Cardiac septum (tissue), 1 donor: Measurements from ENCODE around the gene LGALS14. TPM values are rescaled to one million over a fixed set of nuclear protein-coding genes. Genes with fewer than 3 reads are reported as not detected.
"Not testable (repeated sequence)": the region's sequence is repeated elsewhere in the genome, so short reads cannot be mapped to it uniquely, and the experiment has no call there.

Experiments used
- DNase-seq: peaks from one replicate; pipeline ENCODE4 v3.0.0-alpha.2; 2020; ENCODE audit warnings: low spot score
- intact Hi-C: fragments of 100-400 bp; cut with DNase I; formaldehyde crosslinking; loops from one replicate; pipeline ENCODE4 v1.14.0; 2022
- total RNA-seq: library from RNA; stranded (reverse); fragmentation: NEBNext Ultra II Directional; extraction: Animal tissue kit (Norgen Biotek cat#: 25700); gene quantifications from one replicate; pipeline ENCODE4 v1.2.1, GENCODE V29; 2021
- donor health status: DM: no; HTN: no; CAD: no.

The LGALS14 gene
- total RNA-seq, 1 donor from 2014 or later, result not detected

GRCh38 chr19:39692166-39692565 is 12.1 kb upstream of the LGALS14 start:
- intact Hi-C loops, result no loop called here
- DNase-seq, result no peak

GRCh38 chr19:39692822-39693221 is 11.5 kb upstream of the LGALS14 start:
- intact Hi-C loops, result no loop called here
- DNase-seq, result no peak

- intact Hi-C loops, result no loop called here
Observed at GRCh38 chr19:39695759-39696158, 8.5 kb upstream of the LGALS14 start.

GRCh38 chr19:39696387-39696786 is 7.9 kb upstream of the LGALS14 start:
- intact Hi-C loops, result no loop called here
- DNase-seq, result no peak

More at GRCh38 chr19:39695759-39696158, 8.5 kb upstream of the LGALS14 start:
- no peak for DNase-seq

GRCh38 chr19:39698535-39698934 is 5.7 kb upstream of the LGALS14 start:
- intact Hi-C loops, result no loop called here
- DNase-seq, result no peak

- intact Hi-C loops, result no loop called here
- no peak for DNase-seq
Observed at GRCh38 chr19:39701291-39701690, 3.0 kb upstream of the LGALS14 start.

GRCh38 chr19:39705578-39706188 is 1.4 kb downstream of the LGALS14 start:
- intact Hi-C loops, result no loop called here
- DNase-seq, result no peak

- intact Hi-C loops, result no loop called here
Observed at GRCh38 chr19:39708594-39708993, 4.3 kb downstream of the LGALS14 start.

GRCh38 chr19:39709026-39709872 is 5.0 kb downstream of the LGALS14 start:
- intact Hi-C loops, result no loop called here
- DNase-seq, result no peak

More at GRCh38 chr19:39708594-39708993, 4.3 kb downstream of the LGALS14 start:
- no peak for DNase-seq

GRCh38 chr19:39710333-39710890 is 6.1 kb downstream of the LGALS14 start:
- intact Hi-C loops, result no loop called here
- no peak for DNase-seq

GRCh38 chr19:39720144-39720543 is 15.9 kb downstream of the LGALS14 start:
- intact Hi-C loops, DNase-seq: not testable (repeated sequence)

GRCh38 chr19:39725995-39726394 is 21.7 kb downstream of the LGALS14 start:
- DNase-seq, result no peak
- intact Hi-C loops, result no loop called here

GRCh38 chr19:39727070-39727800 is 23.0 kb downstream of the LGALS14 start:
- intact Hi-C loops, result no loop called here
- DNase-seq, result no peak

GRCh38 chr19:39728040-39728439 is 23.8 kb downstream of the LGALS14 start:
- no peak for DNase-seq
- intact Hi-C loops, result no loop called here

GRCh38 chr19:39729594-39729993 is 25.3 kb downstream of the LGALS14 start:
- intact Hi-C loops, result no loop called here
- no peak for DNase-seq

- intact Hi-C loops, result no loop called here
- DNase-seq, result no peak
Observed at GRCh38 chr19:39731685-39732084, 27.4 kb downstream of the LGALS14 start.

- no peak for DNase-seq
- intact Hi-C loops, result no loop called here
Observed at GRCh38 chr19:39733841-39734240, 29.6 kb downstream of the LGALS14 start.

- no peak for DNase-seq
- intact Hi-C loops, result no loop called here
Observed at GRCh38 chr19:39735688-39736087, 31.4 kb downstream of the LGALS14 start.

- no peak for DNase-seq
- intact Hi-C loops, result no loop called here
Observed at GRCh38 chr19:39736088-39736487, 31.8 kb downstream of the LGALS14 start.

GRCh38 chr19:39737351-39737750 is 33.1 kb downstream of the LGALS14 start:
- no peak for DNase-seq
- intact Hi-C loops, result no loop called here
